Ammon's horn (tissue), 1 donor: ENCODE data around the gene CMBL.
A peak's percentile ranks its signal among the peaks of the same experiment; 100 is the strongest.
"Not testable (repeated sequence)": the region's sequence is repeated elsewhere in the genome, so short reads cannot be mapped to it uniquely, and the experiment has no call there.

Experiments
- DNase-seq: peaks from one replicate; pipeline ENCODE4 v3.0.0-alpha.2; 2016; ENCODE audit warnings: low spot score

The CMBL gene

DNA sequence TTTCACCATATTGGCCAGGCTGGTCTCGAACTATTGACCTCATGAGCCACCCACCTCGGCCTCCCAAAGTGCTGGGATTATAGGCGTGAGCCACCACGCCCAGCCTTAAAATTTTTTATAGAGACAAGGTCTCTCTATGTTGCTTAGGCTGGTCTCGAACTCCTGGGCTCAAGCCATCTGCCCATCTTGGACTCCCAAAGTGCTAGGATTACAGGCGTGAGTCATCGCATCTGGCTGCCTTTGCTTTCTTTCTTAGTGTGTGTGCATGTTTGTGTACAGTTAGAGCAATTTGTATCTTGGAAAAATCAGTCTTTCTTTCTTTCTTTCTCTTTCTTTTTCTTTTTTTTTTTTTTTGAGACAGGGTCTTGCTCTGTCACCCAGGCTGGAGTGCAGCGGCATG, 22.3 kb downstream of the CMBL start:
- DNase-seq, result not testable (repeated sequence)

DNA sequence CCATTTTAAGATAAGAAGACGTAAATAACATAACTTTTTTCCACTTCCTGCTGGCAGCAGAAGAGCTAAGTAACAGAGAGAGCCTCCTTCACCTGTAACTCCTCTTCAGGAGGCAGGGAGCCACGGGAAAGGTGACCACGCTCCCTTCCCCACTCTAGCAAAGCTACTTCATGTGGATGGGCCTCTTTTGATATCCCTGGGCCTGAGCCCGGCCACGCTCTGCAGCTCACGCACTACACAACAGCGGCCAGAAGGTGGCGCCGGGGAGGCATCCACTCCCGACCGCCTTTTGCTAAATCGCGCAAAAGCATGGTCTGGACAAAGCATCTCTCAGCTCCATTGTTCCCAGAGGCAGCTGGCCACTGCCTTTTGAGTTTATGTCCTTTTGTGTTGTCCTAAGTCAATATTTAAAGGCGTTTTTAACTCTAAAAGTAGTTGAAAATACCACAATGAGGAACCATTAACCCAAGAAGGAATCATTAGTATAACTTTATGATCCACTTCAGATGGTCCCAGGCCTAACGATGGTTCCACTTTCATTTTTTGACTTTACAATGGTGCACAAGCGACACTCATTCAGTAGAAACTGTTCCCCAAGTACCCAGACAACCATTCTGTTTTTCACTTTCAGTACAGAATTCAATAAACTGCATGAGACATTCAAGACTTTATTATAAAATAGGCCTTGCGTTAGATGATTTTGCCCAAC, 23.6 kb downstream of the CMBL start:
- peak; percentile 92 for DNase-seq

DNA sequence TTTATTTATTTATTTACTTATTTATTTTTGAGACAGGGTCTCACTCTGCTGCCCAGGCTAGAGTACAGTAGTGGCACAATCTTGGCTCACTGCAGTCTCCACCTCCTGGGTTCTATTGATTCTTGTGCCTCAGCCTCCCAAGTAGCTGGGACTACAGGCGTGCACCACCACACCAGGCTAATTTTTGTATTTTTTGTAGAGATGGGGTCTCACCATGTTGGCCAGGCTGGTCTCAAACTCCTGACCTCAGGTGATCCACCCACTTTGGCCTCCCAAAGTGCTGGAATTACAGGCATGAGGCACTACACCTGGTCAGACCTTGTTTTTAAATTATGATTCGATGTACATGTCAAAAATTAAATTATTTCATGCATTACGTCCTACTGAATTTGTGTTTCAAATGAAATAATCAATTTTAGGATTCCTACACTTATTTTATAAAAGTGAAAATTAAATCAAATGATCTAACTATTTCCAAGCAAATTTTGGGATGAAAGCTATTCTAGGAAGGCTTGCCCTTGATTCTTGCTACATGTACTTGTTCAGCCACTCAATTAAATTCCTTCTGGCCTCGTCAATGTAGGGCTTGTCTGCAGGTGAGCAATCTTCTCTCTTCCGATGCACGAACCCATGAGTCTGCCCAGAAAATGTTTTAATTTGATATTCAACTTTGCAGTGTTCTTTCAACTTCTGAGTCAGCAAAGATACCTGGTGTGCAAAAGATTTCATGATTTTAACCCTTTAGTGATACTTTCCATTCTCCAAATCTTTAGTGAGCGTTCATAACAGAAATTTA, 27.6 kb downstream of the CMBL start:
- DNase-seq, result no peak

DNA sequence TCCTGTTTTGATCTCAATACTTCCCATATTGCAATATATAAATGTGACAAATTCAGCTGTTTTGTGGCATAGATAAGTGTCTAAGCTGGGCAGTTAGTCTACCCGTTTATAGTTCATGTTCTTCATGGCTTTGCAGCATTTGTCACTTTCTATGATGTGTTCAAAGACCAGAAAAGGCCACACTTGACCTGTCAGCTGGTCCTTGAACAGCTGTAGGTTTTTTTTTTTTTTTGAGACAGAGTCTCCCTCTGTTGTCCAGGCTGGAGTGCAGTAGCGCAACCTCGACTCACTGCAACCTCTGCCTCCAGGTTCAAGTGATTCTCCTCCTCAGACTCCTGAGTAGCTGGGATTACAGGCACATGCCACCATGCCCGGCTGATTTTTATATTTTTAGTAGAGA, 28.4 kb downstream of the CMBL start:
- no peak for DNase-seq

DNA sequence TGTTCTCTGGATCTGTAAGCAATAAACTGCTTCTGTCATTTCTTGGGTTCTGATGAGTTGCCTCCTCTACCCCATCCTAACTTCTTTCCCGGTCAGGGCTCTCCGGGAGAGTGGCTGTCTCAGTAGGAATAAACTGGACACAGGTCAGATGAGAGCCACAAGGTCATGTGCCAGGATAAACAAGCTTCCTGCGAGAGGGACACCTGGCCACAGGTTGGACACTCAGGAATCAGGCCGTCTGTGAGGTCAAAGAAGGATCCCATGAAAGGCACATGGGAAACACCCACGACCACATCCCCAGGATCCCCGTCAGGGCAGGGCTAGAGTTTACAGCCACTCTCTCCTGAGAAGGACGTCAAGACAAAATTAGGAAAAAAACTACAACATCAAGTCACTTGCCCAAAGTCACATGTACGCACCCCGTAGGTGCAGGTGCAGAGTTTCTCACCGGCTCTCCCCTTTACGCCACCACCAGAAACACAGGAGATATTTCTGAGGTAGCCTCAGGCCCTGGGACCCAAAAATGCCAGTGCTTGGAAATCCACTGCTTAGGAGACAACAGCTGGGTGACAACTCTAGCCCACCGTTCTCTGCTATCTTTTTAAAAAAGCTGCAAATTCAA, 28.9 kb downstream of the CMBL start:
- DNase-seq, result no peak

GRCh38 chr5:10277773-10278630, 29.7 kb downstream of the CMBL start:
- no peak for DNase-seq

DNA sequence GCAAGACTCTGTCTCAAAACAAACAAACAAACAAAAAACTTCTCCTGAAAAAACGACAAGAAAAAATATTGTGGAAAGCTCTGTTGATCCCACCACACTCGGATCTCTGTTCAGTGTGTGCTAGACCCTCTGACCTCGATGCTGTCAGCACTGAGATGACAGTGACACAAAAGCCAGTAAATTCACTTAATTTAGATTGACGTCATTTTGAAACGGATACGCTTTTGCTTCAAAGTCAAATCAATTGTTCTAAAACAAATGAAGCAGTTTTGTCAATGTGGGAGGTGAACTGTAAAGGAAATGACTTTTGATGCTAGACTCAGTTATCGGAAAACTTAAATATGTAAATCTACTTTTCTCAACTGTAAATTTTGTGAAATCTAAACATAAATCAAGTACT, 31.0 kb downstream of the CMBL start:
- DNase-seq, result no peak

- DNase-seq, result no peak
These were observed 31.7 kb downstream of the CMBL start for GRCh38 chr5:10275991-10276390.

DNA sequence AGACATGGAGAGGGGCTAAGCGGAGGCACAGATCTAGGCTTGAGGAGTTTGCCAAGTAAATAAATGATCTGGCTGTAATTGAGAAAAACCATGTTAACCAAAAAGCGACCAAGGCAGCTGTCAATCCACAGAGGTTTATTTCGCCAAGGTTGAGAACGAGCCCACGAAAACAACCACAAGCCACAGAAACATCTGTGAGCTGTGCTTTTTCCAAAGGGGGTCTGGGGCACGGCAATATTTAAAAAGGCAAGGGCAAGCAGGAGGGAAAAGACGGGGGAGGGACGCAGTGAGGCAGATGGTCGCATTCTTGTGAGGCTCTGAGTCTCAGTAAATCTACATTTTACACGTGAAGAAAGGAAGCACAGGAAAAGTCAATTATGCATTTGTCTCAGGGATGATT, 32.2 kb downstream of the CMBL start:
- DNase-seq, result no peak

DNA sequence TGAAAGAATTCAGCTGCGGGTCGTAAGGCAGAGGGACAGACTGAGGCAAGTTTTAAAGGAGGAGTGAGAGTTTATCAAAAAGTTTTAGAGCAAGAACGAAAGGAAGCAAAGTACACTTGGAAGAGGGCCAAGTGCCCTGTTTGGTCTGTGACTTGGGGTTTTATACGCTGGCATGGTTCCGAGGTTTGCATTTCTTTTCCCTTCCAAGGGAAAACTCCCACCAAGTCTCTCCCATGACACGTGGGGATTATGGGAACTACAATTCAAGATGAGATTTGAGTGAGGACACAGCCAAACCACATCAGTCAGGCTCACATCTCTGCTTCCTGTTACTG, 34.9 kb downstream of the CMBL start:
- not testable (repeated sequence) for DNase-seq

DNA sequence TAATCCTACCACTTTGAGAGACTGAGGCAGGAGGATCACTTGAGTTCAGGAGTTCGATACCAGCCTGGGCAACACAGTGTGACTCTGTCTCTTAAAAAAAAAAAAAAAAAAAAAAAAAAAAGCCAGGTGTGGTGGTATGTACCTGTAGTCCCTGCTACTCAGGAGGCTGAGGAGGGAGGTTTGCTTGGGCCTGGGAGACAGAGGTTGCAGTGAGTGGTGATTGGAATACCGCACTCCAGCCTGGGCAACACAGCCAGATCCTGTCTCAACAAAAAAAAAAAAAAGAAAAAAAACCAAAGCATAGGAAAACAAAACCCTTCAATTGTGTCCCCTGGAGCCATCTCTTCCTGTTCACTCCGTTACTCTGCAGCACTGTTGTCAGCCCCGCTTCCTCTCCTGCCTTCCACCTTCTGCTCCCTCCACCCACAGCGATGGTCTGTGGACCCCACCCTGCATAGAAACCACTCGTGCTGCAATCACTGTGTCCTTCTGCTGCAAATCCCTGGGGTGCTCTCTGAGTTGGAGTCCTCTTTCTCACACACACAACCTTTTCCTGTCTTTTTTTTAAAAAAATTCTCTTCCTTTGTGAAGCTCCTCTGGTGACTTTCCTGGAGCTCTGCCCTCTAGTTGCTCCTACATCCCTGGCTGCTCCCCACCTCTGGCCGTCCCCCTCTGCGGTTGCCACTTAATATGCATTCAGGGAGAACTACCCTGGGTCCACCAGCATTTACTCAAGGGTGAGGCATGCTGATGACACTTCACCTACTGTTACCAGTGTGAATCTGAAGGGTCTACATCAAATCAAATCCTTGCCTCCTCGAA, 35.4 kb downstream of the CMBL start:
- DNase-seq, result no peak

- no peak for DNase-seq
These were observed 39.6 kb downstream of the CMBL start for GRCh38 chr5:10268100-10268499.

GRCh38 chr5:10266839-10267238, 40.9 kb downstream of the CMBL start:
- DNase-seq, result no peak

GRCh38 chr5:10266137-10266536, 41.6 kb downstream of the CMBL start:
- DNase-seq, result no peak

DNA sequence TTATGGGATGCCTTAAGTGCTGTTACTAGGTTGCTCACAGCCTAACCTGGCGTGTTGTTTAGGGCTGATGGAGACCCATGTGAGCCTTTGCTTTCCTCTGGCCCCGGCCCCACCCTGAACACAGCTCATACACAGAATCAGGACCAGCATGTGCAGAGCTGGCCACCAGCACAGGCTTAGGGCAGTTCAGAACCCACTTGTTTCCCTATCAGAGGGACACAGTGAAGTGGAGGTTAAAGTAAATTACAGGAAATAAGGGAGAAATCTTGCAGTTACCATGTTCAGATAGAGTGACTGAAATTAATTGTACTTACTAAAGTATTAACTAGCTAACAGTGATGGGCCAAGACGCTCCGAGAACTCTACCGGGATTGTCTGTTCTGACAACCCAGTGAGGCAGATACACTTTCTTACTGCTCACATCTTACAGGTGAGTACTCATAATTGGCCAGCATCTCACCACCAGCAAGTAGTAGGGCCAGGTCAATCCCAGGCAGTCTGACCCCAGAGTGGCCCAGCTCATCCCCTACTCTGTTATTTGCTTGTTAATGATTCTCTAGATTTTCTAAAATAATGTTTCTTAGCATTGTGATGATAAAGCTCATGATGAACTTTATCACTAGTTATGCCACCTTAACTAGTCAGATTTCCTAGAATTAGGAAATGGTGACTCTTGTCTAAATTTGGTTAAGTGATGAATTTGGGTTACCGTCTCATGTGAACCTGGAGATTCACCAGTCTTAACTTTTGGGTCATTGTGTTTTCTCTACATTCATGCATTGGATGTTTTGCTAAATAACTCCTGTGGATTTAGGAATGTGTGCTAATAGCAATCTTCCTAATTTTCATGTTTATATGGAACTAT, 42.2 kb downstream of the CMBL start:
- DNase-seq, result no peak

- DNase-seq, result no peak
These were observed 43.1 kb downstream of the CMBL start for GRCh38 chr5:10264604-10265003.

GRCh38 chr5:10262995-10263394, 44.7 kb downstream of the CMBL start:
- DNase-seq, result no peak

GRCh38 chr5:10262121-10262774, 45.5 kb downstream of the CMBL start:
- DNase-seq, result no peak

DNA sequence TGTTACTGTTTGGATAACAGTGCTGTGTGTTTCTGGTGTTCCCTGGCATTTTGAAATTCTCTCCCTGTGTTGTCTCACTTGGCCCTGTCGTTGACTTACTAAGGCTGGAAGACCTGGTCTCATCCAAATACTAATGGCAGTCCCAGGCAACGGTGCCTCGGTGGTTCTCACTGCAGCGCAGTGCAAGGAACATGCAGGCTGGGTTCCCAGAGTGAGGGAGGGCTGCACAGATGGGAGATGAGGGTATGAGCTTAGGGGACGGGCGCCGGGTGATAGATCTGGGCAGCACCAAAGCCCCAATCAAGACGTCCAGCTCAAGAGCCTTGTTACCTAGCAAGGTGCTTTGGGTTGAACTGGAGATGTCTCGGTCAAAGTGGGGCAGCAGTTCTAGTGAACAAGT, 46.6 kb downstream of the CMBL start:
- DNase-seq, result no peak

DNA sequence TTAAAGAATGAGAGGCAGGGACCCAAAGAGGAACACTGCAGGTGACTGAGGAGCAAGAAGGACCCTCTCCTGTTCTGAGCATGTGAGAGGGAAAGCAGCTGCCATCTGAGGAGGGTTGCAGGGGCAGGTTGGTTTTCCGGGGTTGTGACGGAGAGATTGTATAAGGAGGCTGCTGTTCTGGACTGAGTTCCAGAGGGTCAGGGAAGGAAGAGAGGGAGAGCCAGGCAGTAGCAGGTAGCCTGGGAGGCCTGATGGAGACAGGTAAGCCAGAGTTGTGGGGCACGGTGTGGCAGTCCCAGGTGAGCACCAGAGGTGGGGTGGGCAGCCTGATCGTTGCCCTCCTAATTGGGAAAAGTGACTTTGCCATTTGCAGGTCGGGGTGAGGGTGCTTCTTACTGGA, 47.8 kb downstream of the CMBL start:
- no peak for DNase-seq
